ENCODE results near the gene MASTL.
"Not testable (repeated sequence)": the region's sequence is repeated elsewhere in the genome, so short reads cannot be mapped to it uniquely, and the experiment has no call there.

MASTL gene
- 16.7 to 33.7 (median 28.8) reads per million in 4 experiments for total RNA-seq

DNA sequence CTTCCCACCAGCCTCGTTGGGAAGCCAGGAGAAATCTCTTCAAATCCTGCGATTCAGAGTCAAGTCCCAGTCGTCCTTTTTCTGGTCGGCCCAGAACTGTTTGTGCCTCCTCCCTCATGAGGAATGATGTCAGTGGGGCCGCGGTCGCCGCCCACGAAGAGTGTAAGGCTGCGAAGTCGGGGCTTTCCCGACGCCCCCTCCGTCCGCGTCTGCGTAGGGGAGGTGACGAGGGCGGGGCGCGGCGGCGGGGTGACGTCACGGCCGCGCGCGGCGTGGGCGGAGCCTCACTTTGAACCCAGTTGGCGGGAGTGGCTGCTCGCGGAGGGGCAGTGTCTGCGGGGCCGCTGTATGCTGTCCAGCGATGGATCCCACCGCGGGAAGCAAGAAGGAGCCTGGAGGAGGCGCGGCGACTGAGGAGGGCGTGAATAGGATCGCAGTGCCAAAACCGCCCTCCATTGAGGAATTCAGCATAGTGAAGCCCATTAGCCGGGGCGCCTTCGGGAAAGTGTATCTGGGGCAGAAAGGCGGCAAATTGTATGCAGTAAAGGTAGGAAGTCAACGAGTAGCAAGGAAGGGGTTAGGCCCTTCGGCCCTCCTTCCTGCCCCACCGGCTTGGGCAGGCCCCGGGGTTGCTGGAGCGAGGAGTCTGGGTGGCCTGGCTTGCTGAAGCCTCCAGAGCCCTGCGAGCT lies at the start of gene MASTL:
TSS of gene MASTL (plus strand) at position 287 of the 689 bp plus-strand sequence. CDS start at position 362, 75 bp downstream.
- DNase-seq: peak; percentile 93

DNA sequence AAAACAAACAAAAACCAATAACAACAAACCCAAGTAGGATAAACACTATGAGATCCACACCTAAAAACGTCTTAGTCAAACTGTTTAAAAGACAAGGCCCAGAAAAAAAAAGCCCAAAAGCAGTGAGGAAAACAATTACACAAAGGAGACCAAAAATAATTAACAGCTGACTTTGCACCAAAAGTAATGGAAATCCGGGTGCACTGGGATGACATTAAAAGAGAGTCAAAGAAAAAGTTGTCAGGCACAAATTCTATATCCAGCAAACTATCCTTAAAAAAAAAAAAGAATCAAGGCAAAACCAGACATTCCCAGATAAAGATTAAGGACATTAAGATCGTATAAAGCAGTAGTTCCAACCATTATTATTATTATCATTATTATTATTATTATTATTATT lies 47.0 kb upstream of the MASTL start:
- DNase-seq: no peak

DNA sequence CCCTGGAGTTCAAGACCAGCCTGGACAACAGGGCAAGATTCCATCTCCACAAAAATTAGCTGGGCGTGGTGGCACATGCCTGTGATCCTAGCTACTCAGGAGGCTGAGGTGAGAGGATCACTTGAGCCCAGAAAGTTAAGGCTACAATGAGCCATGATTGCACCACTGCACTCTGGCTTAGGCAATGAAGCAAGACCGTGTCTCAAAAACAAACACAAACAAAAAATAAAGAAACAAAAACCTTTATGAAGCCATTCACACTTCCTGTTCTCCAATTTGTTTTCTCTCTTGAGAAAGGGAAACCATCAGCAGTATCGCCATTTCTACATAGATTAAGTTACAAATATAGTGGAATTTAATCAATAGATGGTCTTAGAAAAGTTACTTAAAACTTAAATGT lies 20.8 kb upstream of the MASTL start:
- no peak for DNase-seq

GRCh38 chr10:27138277-27138676 lies 16.9 kb upstream of the MASTL start:
- DNase-seq: no peak

DNA sequence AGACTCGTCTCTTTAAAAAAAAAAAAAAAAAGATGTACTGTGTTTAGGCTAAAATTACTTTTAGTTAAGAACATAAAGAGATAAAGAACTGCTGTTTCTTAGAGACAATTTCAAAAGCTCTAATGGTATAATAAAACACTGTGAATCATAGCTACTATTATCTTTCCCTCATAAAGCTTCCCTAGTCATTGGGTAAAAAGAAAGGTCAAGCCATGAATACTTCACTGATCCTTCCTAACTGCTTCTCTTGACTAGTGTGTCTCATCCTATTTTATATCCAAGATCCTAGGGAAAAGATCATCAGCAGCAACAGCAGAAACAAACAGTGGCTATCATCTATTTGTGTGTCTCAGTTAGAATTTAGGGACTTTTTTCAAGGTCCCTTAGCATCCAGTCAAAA lies 11.5 kb upstream of the MASTL start:
- no peak for DNase-seq

GRCh38 chr10:27145937-27146336 lies 9.2 kb upstream of the MASTL start:
- no peak for DNase-seq

GRCh38 chr10:27147701-27148100 lies 7.5 kb upstream of the MASTL start:
- no peak for DNase-seq

GRCh38 chr10:27150261-27150660 lies 4.9 kb upstream of the MASTL start:
- DNase-seq: no peak

- no peak for DNase-seq
These were observed 2.5 kb upstream of the MASTL start for GRCh38 chr10:27152687-27153086.

DNA sequence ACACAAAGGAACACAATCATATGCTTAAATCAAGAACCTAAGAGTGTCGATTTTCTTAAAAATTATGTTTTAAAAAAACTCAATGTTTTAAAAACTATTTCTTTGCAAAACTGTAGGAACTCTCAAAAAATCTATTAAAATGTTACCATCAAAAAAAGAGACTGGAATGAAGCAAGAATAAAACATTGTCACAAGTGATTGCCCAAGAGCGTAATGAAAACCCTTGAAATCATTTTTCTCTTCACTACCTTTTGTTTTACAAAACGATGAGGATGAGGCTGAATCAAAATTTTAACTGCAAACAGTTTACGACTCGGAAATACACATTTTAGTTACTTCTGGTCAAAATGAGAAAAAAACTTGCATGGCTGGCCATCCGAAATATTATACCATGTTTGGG lies 1.8 kb upstream of the MASTL start:
- DNase-seq: no peak

- no peak for DNase-seq
These were observed 1.3 kb upstream of the MASTL start for GRCh38 chr10:27153845-27154193.

DNA sequence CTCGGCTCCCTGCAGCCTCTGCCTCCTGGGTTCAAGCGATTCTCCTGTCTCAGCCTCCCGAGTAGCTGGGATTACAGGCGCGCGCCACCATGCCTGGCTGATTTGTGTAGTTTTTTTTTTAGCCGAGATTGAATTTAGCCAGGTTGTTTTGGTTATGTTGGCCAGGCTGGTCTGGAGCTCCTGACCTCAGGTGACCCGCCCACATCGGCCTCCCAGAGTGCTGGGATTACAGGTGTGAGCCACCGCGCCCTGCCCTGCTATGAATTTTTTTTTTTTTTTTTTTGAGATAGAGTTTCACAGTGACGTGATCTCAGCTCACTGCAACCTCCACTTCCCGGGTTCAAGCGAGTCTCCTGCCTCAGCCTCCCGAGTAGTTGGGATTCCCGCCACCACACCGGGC lies 1.4 kb downstream of the MASTL start:
- not testable (repeated sequence) for DNase-seq

DNA sequence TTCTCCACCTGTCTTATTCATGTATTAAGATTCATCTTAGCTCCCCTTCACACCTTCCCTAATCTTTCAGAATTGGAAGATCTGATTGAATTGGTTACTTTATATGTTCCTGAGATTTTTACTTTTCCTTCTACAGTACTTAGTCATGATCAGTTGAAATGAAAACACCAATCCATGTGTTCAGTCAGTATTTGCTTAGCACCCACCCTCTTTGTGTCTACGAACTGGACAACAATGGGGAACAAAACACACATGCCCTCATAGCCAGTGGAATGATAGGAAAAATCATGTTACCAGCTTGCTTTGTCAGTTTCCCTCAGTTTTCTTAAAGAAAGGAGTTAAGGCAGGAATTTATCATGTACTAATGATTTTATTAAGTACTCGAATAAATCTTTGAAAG lies 2.0 kb downstream of the MASTL start:
- no peak for DNase-seq

DNA sequence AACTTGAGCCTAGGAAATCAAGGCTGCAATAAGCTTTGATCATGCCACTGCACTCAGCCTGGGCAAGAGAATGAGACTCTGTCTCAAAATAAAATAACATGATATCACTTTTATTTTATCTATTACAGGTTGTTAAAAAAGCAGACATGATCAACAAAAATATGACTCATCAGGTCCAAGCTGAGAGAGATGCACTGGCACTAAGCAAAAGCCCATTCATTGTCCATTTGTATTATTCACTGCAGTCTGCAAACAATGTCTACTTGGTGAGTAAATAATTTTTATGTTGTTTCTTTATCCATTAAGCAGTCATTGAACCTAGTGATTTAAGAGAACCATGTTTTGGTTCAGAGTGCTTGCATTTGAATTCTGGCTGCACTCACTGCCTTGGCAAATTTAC lies 3.3 kb downstream of the MASTL start:
- DNase-seq: no peak

- DNase-seq: no peak
These were observed 14.7 kb downstream of the MASTL start for GRCh38 chr10:27169849-27170248.

DNA sequence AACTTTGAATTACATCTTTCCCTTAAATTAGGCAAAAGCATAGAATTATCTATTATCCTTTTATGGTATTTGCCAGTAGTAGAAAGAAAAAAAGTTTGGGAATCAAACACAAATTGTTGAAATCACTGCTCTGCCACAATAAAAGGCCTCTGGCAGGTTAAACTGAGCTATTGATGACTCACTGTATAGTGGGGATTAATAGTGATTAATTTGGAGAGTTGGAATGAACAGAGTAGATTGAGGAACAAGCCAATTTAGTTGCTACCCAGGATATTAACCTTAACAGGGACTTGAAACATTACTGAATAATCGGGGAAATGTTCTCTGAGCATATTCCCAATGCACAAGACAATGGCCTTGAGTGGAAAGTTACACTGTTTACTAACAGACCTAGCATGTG lies 33.1 kb downstream of the MASTL start:
- no peak for DNase-seq

- no peak for DNase-seq
These were observed 33.7 kb downstream of the MASTL start for GRCh38 chr10:27188897-27189296.

DNA sequence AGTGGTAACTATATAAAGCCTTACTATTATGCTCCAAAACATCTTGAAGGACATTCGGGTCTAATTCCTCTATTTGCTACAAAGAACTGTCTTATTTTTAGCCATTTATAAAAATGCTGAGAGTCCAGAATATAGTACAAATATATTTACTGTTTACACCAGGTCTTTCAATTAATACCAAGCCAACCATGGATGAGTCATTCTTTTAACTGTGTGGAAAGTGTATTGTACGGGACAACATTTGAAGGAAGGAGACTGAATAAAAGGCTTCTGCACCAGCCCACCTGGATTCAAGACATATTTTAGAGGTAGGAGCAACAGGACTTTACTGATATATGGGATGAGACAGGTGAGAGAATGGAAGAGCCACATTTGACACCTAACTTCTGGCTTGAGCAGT lies 35.4 kb downstream of the MASTL start:
- DNase-seq: no peak

GRCh38 chr10:27192284-27192683 lies 37.1 kb downstream of the MASTL start:
- no peak for DNase-seq

GRCh38 chr10:27197980-27198620 lies 42.9 kb downstream of the MASTL start:
- DNase-seq: no peak

- no peak for DNase-seq
These were observed 48.7 kb downstream of the MASTL start for GRCh38 chr10:27203806-27204205.

DNA sequence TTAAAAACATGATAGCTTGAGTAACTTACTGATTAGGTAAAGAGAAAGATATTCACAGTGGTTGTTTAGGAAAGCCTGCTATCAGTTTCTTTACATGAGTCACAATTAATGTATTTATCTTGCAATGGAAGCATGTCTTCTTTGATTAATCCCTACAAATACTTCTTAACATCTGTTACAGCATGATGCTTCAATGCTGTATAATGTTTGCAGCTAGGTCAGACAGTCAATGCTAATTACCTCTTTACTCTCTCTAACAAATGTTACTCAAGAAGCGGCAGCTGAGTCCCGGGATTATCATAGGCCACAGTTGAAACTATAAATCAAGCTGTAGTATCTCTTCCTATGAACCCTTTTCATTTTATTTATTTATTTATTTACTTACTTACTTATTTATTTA lies 52.2 kb downstream of the MASTL start:
- no peak for DNase-seq

DNA sequence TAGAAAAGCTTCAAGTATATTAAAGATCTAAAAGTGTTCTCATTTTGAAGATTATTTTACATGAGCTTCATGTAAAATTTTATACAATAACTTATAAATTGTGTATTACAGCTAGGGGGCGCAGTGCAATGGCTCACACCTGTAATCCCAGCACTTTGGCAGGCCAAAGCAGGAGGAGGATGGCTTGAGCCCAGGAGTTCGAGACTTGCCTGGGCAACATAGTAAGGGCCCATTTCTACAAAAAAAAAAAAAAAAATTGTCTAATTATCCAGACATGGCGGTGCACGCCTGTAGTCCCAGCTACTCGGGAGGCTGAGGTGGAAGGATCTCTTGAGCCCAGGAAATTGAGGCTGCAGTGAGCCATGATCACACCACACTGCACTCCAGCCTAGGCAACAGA lies 68.8 kb downstream of the MASTL start:
- peak; percentile 24 for DNase-seq

- DNase-seq: no peak
These were observed 69.9 kb downstream of the MASTL start for GRCh38 chr10:27225011-27225590.
